GM13977 (cell line): ENCODE data around the gene TCEA3.
A peak's percentile ranks its signal among the peaks of the same experiment; 100 is the strongest.

Experiments used
- DNase-seq: peaks from one replicate; pipeline ENCODE4 v3.0.0; 2012; ENCODE audit warnings: low spot score
- in situ Hi-C: fragments of 300-500 bp; cut with MboI; formaldehyde crosslinking; loops from one replicate; pipeline ENCODE4 v1.12.0; 2022; ENCODE audit warnings: low sequenced_read_pairs, low pct_unique_long_range_greater_than_20kb, mixed read lengths, inconsistent platforms; ENCODE audit not compliant: unreplicated experiment
- TF ChIP-seq, protein P1 (sequence below): IDR thresholded peaks from 2 replicates; pipeline ENCODE4 v1.5.1; 2012; ENCODE audit warnings: mild to moderate bottlenecking, control low read depth; ENCODE audit not compliant: insufficient read depth; ENCODE audit errors: extremely low read depth, missing control alignments

TCEA3 gene

GRCh38 chr1:23424293-23425192 is at the start of gene TCEA3:
TCEA3 (minus strand) TSS chr1:23424748; CDS start chr1:23424633, 115 bp downstream.
- DNase-seq: peak; percentile 60
- TF ChIP-seq, protein P1, sequence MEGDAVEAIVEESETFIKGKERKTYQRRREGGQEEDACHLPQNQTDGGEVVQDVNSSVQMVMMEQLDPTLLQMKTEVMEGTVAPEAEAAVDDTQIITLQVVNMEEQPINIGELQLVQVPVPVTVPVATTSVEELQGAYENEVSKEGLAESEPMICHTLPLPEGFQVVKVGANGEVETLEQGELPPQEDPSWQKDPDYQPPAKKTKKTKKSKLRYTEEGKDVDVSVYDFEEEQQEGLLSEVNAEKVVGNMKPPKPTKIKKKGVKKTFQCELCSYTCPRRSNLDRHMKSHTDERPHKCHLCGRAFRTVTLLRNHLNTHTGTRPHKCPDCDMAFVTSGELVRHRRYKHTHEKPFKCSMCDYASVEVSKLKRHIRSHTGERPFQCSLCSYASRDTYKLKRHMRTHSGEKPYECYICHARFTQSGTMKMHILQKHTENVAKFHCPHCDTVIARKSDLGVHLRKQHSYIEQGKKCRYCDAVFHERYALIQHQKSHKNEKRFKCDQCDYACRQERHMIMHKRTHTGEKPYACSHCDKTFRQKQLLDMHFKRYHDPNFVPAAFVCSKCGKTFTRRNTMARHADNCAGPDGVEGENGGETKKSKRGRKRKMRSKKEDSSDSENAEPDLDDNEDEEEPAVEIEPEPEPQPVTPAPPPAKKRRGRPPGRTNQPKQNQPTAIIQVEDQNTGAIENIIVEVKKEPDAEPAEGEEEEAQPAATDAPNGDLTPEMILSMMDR: no peak
- in situ Hi-C loops: no loop called here

GRCh38 chr1:23473037-23473800 is 48.7 kb upstream of the TCEA3 start:
- in situ Hi-C loops: no loop called here
- no peak for DNase-seq
- TF ChIP-seq, protein P1: no peak

DNA sequence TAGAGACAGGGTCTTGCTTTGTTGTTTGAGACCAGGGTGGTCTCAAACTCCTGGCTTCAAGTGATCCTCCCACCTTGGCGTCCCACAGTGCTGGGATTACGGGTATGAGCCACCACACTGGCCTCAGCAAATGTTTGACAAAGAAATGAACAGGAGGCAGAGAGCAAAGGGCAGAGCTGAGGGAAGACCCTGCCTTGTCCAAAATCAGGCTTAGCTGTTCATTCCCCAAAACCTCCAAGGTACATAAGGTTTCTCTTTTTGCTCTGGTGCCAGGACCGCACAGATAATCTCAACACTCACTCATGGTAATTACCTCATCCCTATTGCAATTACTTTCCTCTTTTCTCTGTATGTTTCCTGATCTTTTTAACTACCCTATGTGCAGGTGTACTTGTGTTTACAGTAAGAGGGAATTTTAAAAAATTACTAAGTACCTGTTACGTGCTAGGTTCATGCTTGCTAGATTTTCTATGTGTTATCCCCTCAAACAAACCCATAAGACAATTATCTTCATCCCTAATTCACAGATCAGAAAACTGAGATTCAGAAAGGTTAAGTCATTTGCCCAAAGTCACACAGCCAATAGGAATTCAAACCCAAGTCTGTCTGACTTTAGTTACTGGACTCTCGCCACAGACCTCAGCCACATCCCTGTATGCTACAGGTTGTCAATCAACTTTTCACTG is 47.9 kb upstream of the TCEA3 start:
- in situ Hi-C loops: no loop called here
- TF ChIP-seq, protein P1: no peak
- DNase-seq: no peak

GRCh38 chr1:23471473-23472075 is 47.0 kb upstream of the TCEA3 start:
- DNase-seq: no peak
- TF ChIP-seq, protein P1: no peak
- in situ Hi-C loops: no loop called here

- DNase-seq: no peak
- in situ Hi-C loops: no loop called here
- TF ChIP-seq, protein P1: no peak
Measured at GRCh38 chr1:23470282-23471070, 45.9 kb upstream of the TCEA3 start.
